Muscle layer of duodenum (tissue), 2 donors: ENCODE data around the gene ST3GAL4.
A peak's percentile ranks its signal among the peaks of the same experiment; 100 is the strongest.
"Not testable (repeated sequence)": the region's sequence is repeated elsewhere in the genome, so short reads cannot be mapped to it uniquely, and the experiment has no call there.

ENCODE experiments used
- H3K27ac ChIP-seq: one replicate; pipeline ENCODE4 v1.7.0; 2013; ENCODE audit warnings: mild to moderate bottlenecking, low read length
- H3K27me3 ChIP-seq: one replicate; pipeline ENCODE4 v1.7.0; 2013; ENCODE audit warnings: low read depth, mild to moderate bottlenecking, control low read depth, low read length
- H3K36me3 ChIP-seq, 2 donors: one replicate each; pipeline ENCODE4 v1.7.0; 2013; ENCODE audit warnings: low read length in 2 of 2, control low read depth in 1 of 2, mild to moderate bottlenecking in 1 of 2; ENCODE audit not compliant: insufficient read depth in 2 of 2, control insufficient read depth in 1 of 2
- H3K4me1 ChIP-seq, 2 donors: one replicate each; pipeline ENCODE4 v1.7.0; 2013; ENCODE audit warnings: low read length in 2 of 2, mild to moderate bottlenecking in 2 of 2, control low read depth in 1 of 2, moderate library complexity in 1 of 2; ENCODE audit not compliant: insufficient read depth in 2 of 2, control insufficient read depth in 1 of 2
- H3K4me3 ChIP-seq, 2 donors: one replicate each; pipeline ENCODE4 v1.7.0; 2013; ENCODE audit warnings: low read length in 2 of 2, low read depth in 1 of 2, mild to moderate bottlenecking in 1 of 2
- H3K9me3 ChIP-seq, 2 donors: one replicate each; pipeline ENCODE4 v1.7.0; 2013; ENCODE audit warnings: low read length in 2 of 2, control low read depth in 1 of 2, mild to moderate bottlenecking in 1 of 2; ENCODE audit not compliant: control insufficient read depth in 1 of 2
- donor health status: healthy.

Gene ST3GAL4

GRCh38 chr11:126339863-126340434 lies 15.5 kb upstream of the ST3GAL4 start:
- H3K36me3 ChIP-seq: peaks cover 17 to 41% of the 10 kb centered on the region in 2 donors
- H3K27me3 ChIP-seq: no peaks in the 10 kb centered on the region
- H3K27ac ChIP-seq: no peak overlapping the region
- peaks cover 0 to 17% of the 10 kb centered on the region in 2 donors for H3K4me1 ChIP-seq
- H3K4me3 ChIP-seq: no peak overlapping the region
- no peaks in the 10 kb centered on the region for H3K9me3 ChIP-seq

DNA sequence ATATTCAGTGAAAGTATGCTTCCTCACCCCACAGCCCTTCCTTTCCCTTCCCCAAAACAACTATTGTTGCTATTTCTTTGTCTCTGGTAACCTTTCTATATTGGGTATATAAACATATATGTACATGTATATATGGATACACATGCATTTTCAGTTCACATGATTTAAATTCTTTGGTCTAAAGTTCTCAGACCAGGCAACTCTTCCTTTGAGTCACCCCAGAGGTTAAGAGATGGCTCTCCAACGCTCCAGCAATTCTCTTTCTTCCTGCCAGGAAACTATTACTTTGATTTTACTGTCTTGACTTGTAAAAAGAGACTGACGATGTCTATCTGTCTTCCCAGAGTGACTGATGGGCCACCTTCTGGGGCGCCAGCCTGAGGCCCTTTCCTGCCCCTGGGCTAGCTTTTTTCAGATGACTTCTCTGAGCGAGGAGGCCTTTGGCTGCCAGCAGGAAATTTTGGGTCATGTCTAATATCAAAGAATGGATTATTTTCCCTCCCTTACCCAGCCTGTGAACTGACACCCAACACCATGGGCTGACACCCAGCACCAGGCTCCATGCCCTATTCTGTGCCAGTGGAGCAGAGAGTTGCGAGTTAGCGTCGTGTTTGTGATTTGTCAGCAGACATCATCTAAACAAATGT lies 14.4 kb upstream of the ST3GAL4 start:
- peaks cover 0 to 17% of the 10 kb centered on the region in 2 donors for H3K4me1 ChIP-seq
- no peak overlapping the region for H3K27ac ChIP-seq
- H3K4me3 ChIP-seq: no peak overlapping the region
- no peaks in the 10 kb centered on the region for H3K27me3 ChIP-seq
- H3K9me3 ChIP-seq: no peaks in the 10 kb centered on the region
- peaks cover 20 to 46% of the 10 kb centered on the region in 2 donors for H3K36me3 ChIP-seq

- Histone ChIP-seq H3K27me3 (no peaks in the 10 kb centered on the region), H3K4me3 (no peak overlapping the region), H3K4me1 (peaks cover 0 to 17% of the 10 kb centered on the region in 2 donors), H3K9me3 (no peaks in the 10 kb centered on the region), H3K27ac (no peak overlapping the region), H3K36me3 (peaks cover 24 to 46% of the 10 kb centered on the region in 2 donors)
Observed at GRCh38 chr11:126341760-126342161, 13.7 kb upstream of the ST3GAL4 start.

DNA sequence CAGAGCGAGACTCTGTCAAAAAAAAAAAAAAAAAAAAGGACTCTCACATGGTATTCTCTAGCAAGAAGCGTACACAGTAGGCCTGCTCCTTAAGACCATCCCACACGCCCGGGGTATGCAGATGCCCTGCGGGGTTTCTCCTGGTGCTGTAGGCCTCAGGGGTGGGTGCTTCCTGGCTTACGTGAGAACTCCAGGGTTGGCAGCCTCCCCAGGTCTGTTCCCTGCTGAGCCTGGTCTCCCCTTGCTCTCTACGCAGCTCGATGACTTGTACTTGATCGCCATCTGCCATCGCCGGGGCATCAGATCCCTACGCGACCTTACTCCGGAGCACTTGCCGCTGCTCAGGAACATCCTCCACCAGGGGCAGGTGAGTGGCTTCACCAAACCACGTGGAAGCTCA lies 12.4 kb upstream of the ST3GAL4 start:
- no peaks in the 10 kb centered on the region for H3K9me3 ChIP-seq
- no peaks in the 10 kb centered on the region for H3K27me3 ChIP-seq
- H3K36me3 ChIP-seq: peaks cover 24 to 46% of the 10 kb centered on the region in 2 donors
- H3K4me3 ChIP-seq: no peak overlapping the region
- H3K27ac ChIP-seq: no peak overlapping the region
- H3K4me1 ChIP-seq: peaks cover 0 to 17% of the 10 kb centered on the region in 2 donors

DNA sequence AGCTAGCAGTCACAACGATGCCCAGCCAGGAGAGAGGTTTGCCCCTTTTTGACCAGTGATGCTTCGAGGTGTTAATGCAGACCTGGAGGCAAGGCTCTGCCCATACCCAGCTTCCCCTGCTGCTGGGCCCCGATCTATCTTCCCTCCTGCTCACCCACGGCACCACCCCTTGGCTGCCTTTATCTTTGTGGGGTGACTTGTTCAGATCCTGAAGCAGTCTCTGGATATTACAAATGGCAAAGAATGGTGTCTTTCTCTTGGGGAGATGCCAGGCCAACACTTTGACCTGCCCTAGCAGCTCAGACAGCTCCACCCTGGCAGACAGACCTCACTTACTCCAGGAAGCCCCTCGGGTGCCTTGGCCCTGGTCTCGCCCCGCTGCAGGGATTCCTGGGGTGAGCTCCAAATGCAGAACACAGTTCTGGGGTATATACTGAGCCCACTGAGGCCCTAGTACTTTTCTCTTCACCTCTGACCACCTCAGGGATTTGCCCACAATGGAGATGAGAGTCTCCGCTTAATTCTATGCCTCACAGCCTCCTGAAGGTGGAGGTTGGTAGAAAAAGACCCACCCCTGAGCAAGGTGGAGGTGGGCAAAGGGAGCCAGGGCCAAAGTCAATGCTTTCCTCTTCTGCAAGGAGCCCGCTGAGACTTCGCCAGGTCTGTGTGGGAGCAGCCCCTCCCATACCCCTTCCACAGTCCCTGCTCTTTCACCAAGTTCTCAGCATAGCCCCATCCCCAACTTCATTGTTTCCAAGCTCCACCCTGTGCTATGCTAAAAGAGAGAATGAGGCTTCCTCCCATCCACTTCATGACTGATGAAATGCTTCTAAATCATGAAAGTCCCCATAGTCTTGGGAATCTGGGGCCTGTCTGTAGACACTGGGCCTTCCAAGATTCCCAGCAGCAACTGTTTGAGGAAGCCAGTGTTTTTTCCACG lies 11.1 kb upstream of the ST3GAL4 start:
- H3K27ac ChIP-seq: no peak overlapping the region
- no peaks in the 10 kb centered on the region for H3K9me3 ChIP-seq
- peaks cover 24 to 35% of the 10 kb centered on the region in 2 donors for H3K36me3 ChIP-seq
- H3K4me1 ChIP-seq: peaks cover 0 to 17% of the 10 kb centered on the region in 2 donors
- no peak overlapping the region for H3K4me3 ChIP-seq
- H3K27me3 ChIP-seq: no peaks in the 10 kb centered on the region

DNA sequence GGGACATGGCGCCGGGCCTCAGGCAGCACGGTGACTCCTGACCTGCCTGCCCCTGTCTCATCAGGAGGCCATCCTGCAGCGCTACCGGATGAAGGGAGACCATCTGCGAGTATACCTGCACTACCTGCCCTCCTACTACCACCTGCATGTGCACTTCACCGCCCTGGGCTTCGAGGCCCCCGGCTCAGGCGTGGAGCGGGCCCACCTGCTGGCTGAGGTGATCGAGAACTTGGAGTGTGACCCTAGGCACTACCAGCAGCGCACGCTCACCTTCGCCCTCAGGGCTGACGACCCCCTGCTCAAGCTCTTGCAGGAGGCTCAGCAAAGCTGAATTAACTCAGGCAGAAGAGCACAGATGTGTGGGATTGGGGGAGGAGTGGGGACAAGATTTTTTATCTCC lies 10.2 kb upstream of the ST3GAL4 start:
- H3K9me3 ChIP-seq: no peaks in the 10 kb centered on the region
- H3K4me3 ChIP-seq: no peak overlapping the region
- peaks cover 24 to 35% of the 10 kb centered on the region in 2 donors for H3K36me3 ChIP-seq
- no peak overlapping the region for H3K27ac ChIP-seq
- no peaks in the 10 kb centered on the region for H3K27me3 ChIP-seq
- peaks cover 0 to 8% of the 10 kb centered on the region in 2 donors for H3K4me1 ChIP-seq

GRCh38 chr11:126345759-126346585 lies 9.5 kb upstream of the ST3GAL4 start:
- Histone ChIP-seq H3K4me3 (no peak overlapping the region), H3K4me1 (peaks cover 0 to 12% of the 10 kb centered on the region in 2 donors), H3K9me3 (no peaks in the 10 kb centered on the region), H3K36me3 (peaks cover 24 to 35% of the 10 kb centered on the region in 2 donors), H3K27ac (peak overlapping the region; percentile 20), H3K27me3 (no peaks in the 10 kb centered on the region)

DNA sequence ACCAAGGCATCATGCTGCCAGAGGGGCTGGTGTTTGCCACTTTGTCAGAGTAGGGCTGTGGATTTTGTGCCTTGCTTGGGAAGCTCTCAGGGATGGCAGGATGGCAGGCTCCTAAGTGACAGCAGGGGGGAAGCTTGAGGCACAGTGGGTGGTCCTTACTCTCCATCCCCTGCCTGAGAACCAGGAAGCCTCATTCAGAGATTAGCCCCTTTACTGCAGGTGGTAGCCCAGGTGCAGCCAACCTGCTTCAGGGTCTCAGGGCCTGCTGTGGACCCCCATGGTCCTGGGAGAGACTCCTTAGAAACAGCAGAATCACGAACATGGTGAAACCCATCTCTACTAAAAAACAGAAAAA lies 8.9 kb upstream of the ST3GAL4 start:
- peaks cover 21 to 30% of the 10 kb centered on the region in 2 donors for H3K36me3 ChIP-seq
- H3K9me3 ChIP-seq: no peaks in the 10 kb centered on the region
- no peak overlapping the region for H3K4me3 ChIP-seq
- H3K4me1 ChIP-seq: peaks cover 0 to 16% of the 10 kb centered on the region in 2 donors
- H3K27ac ChIP-seq: no peak overlapping the region
- no peaks in the 10 kb centered on the region for H3K27me3 ChIP-seq

GRCh38 chr11:126346946-126347345 lies 8.5 kb upstream of the ST3GAL4 start:
- not testable (repeated sequence) for H3K4me3 ChIP-seq, H3K27me3 ChIP-seq, H3K9me3 ChIP-seq, H3K27ac ChIP-seq
- peaks cover 17 to 27% of the 10 kb centered on the region in 2 donors for H3K36me3 ChIP-seq
- peaks cover 0 to 16% of the 10 kb centered on the region in 2 donors for H3K4me1 ChIP-seq

- H3K4me3 ChIP-seq: no peak overlapping the region
- H3K27ac ChIP-seq: peak overlapping the region; percentile 35
- peaks cover 0 to 25% of the 10 kb centered on the region in 2 donors for H3K4me1 ChIP-seq
- H3K27me3 ChIP-seq: no peaks in the 10 kb centered on the region
- H3K9me3 ChIP-seq: no peaks in the 10 kb centered on the region
- H3K36me3 ChIP-seq: peaks cover 12 to 21% of the 10 kb centered on the region in 2 donors
Observed at GRCh38 chr11:126347751-126348668, 7.5 kb upstream of the ST3GAL4 start.
